Trophoblast cell (in vitro differentiated cells and primary cell): ENCODE measurements around the gene MCRIP1.
A peak's percentile ranks its signal among the peaks of the same experiment; 100 is the strongest.

Experiments
- DNase-seq, 2 donors: peaks; one replicate each; pipeline ENCODE4 v3.0.0-alpha.2; 2016
- H2AFZ ChIP-seq: 2 replicates; pipeline ENCODE4 v1.6.1; 2013; ENCODE audit warnings: low read length, moderate library complexity, mild to moderate bottlenecking; ENCODE audit not compliant: insufficient read depth, poor library complexity
- H2AK5ac ChIP-seq: 2 replicates; pipeline ENCODE4 v1.6.1; 2013; ENCODE audit warnings: mild to moderate bottlenecking, low read length
- H2BK120ac ChIP-seq: 2 replicates; pipeline ENCODE4 v1.6.1; 2013; ENCODE audit warnings: low read length, mild to moderate bottlenecking, moderate library complexity; ENCODE audit not compliant: insufficient read depth, poor library complexity
- H2BK12ac ChIP-seq: 2 replicates; pipeline ENCODE4 v1.6.1; 2013; ENCODE audit warnings: mild to moderate bottlenecking, low read length, moderate library complexity
- H2BK5ac ChIP-seq: 2 replicates; pipeline ENCODE4 v1.6.1; 2013; ENCODE audit warnings: low read length, low read depth, moderate library complexity, mild to moderate bottlenecking; ENCODE audit not compliant: poor library complexity
- H3K14ac ChIP-seq: 2 replicates; pipeline ENCODE4 v1.6.1; 2013; ENCODE audit warnings: mild to moderate bottlenecking, low read length
- H3K18ac ChIP-seq: 2 replicates; pipeline ENCODE4 v1.6.1; 2013; ENCODE audit warnings: mild to moderate bottlenecking, low read length
- H3K23ac ChIP-seq: 2 replicates; pipeline ENCODE4 v1.6.1; 2013; ENCODE audit warnings: low read length
- H3K27ac ChIP-seq: 2 replicates; pipeline ENCODE4 v1.5.1; 2013; ENCODE audit warnings: low read depth, mild to moderate bottlenecking, inconsistent platforms, low read length, moderate library complexity
- H3K27me3 ChIP-seq: 2 replicates; pipeline ENCODE4 v1.6.1; 2013; ENCODE audit warnings: inconsistent platforms, mild to moderate bottlenecking, low read length, moderate library complexity; ENCODE audit not compliant: insufficient read depth
- H3K36me3 ChIP-seq, 2 experiments: 1 replicate in 1 of 2; 2 replicates in 1 of 2; pipeline ENCODE4 v1.6.1; 2013; ENCODE audit warnings: low read length in 2 of 2, mild to moderate bottlenecking in 2 of 2, moderate library complexity in 1 of 2; ENCODE audit not compliant: insufficient read depth in 2 of 2, control insufficient read depth in 1 of 2
- H3K4ac ChIP-seq: 2 replicates; pipeline ENCODE4 v1.6.1; 2013; ENCODE audit warnings: low read depth, mild to moderate bottlenecking, low read length, moderate library complexity
- H3K4me1 ChIP-seq, 2 experiments: 1 replicate in 1 of 2; 2 replicates in 1 of 2; pipeline ENCODE4 v1.6.1; 2013; ENCODE audit warnings: low read length in 2 of 2, mild to moderate bottlenecking in 2 of 2, moderate library complexity in 1 of 2; ENCODE audit not compliant: insufficient read depth in 2 of 2, control insufficient read depth in 1 of 2
- H3K4me2 ChIP-seq: 2 replicates; pipeline ENCODE4 v1.6.1; 2013; ENCODE audit warnings: inconsistent platforms, mild to moderate bottlenecking, low read length, moderate library complexity
- H3K4me3 ChIP-seq: 2 replicates; pipeline ENCODE4 v1.5.1; 2013; ENCODE audit warnings: mild to moderate bottlenecking, low read depth, low read length, inconsistent platforms
- H3K79me1 ChIP-seq: one replicate; pipeline ENCODE4 v1.6.1; 2013; ENCODE audit warnings: low read length
- H3K79me2 ChIP-seq: 2 replicates; pipeline ENCODE4 v1.6.1; 2013; ENCODE audit warnings: low read length, mild to moderate bottlenecking; ENCODE audit not compliant: control insufficient read depth, insufficient read depth, poor library complexity
- H3K9ac ChIP-seq: 2 replicates; pipeline ENCODE4 v1.6.1; 2013; ENCODE audit warnings: mild to moderate bottlenecking, low read length
- H3K9me3 ChIP-seq: 2 replicates; pipeline ENCODE4 v1.6.1; 2013; ENCODE audit warnings: low read depth, mild to moderate bottlenecking, control low read depth, inconsistent platforms, low read length; ENCODE audit not compliant: insufficient read depth
- H4K12ac ChIP-seq: 2 replicates; pipeline ENCODE4 v1.6.1; 2013; ENCODE audit warnings: low read depth, mild to moderate bottlenecking, low read length, moderate library complexity
- H4K8ac ChIP-seq: 2 replicates; pipeline ENCODE4 v1.6.1; 2013; ENCODE audit warnings: low read depth, mild to moderate bottlenecking, low read length, moderate library complexity
- H4K91ac ChIP-seq: one replicate; pipeline ENCODE4 v1.6.1; 2013; ENCODE audit warnings: low read depth, mild to moderate bottlenecking, low read length, moderate library complexity
- WGBS: extraction: QIAGEN DNeasy Blood & Tissue Kit; methylation state at CpG from one replicate; pipeline ENCODE4 v1.1.7; 2013; ENCODE audit warnings: missing lambda C conversion rate; ENCODE audit not compliant: insufficient read length, insufficient coverage; ENCODE audit errors: extremely low coverage; 5-methylcytosine and 5-hydroxymethylcytosine counted together

The MCRIP1 gene

DNA sequence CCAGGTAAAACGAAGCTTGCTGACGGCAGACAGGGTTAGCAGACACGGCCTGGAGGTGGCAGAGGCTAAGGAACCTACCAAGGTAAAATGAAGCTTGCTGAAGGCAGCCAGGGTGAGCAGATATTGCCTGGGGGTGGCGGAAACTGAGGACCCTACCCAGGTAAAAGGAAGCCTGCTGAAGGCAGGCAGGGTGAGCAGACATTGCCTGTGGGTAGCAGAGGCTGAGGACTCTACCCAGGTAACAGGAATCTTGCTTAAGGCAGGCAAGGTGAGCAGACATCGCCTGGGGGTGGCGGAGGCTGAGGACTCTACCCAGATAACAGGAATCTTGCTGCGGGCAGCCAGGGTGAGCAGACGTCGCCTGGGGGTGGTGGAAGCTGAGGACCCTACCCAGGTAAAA, 31.8 kb downstream of the MCRIP1 start:
- Histone ChIP-seq H3K14ac (no peak overlapping the region), H3K23ac (no peak overlapping the region), H2BK5ac (no peak overlapping the region), H3K36me3 (no peaks in the 10 kb centered on the region), H3K9me3 (peaks cover 17% of the 10 kb centered on the region), H3K4me2 (no peak overlapping the region), H3K4ac (no peak overlapping the region), H3K79me1 (no peaks in the 10 kb centered on the region), H4K91ac (no peak overlapping the region), H3K79me2 (no peaks in the 10 kb centered on the region), H2BK120ac (no peak overlapping the region), H2BK12ac (no peak overlapping the region), H3K4me3 (no peak overlapping the region), H3K4me1 (no peaks in the 10 kb centered on the region), H3K27ac (no peak overlapping the region), H4K12ac (no peak overlapping the region), H4K8ac (no peak overlapping the region), H2AK5ac (no peak overlapping the region), H3K27me3 (peaks cover 46% of the 10 kb centered on the region), H3K9ac (no peak overlapping the region), H2AFZ (no peak overlapping the region), H3K18ac (no peak overlapping the region)
- peak in 1 of 2 donors; percentile 21 for DNase-seq
- WGBS = no CpG with 5 or more reads among the region's 9 CpGs

DNA sequence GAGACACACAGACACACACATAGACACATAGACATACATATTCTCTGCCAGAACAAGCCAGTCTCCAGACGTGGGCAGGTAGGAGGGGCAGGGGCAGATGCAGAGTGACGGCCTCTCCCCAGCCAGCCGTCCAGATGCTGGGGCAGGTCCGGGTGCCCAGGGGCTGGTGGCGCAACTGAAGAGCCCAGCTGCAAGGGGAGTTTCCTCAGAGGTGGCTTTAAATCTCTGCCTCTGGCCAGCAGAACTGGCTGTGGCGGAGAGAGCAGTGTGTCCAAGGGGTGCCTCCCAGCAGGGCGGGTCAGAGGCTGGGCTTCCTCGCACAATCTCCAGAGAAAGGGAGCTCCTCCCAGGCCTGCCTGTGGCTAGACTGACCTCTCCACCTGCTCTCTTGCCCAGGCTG, 38.6 kb downstream of the MCRIP1 start:
- no peak overlapping the region for H2AFZ ChIP-seq
- H4K12ac ChIP-seq = no peak overlapping the region
- H3K4ac ChIP-seq = no peak overlapping the region
- H2BK120ac ChIP-seq = no peak overlapping the region
- no peak overlapping the region for H2BK5ac ChIP-seq
- no peak overlapping the region for H3K18ac ChIP-seq
- H3K4me3 ChIP-seq = no peak overlapping the region
- H3K79me1 ChIP-seq = no peaks in the 10 kb centered on the region
- no peak overlapping the region for H4K8ac ChIP-seq
- H3K4me1 ChIP-seq = no peaks in the 10 kb centered on the region
- no peak overlapping the region for H2AK5ac ChIP-seq
- H3K79me2 ChIP-seq = no peaks in the 10 kb centered on the region
- WGBS = no CpG with 5 or more reads among the region's 8 CpGs
- peaks cover 11% of the 10 kb centered on the region for H3K9me3 ChIP-seq
- H2BK12ac ChIP-seq = no peak overlapping the region
- DNase-seq = peak; percentile 73 to 74
- H4K91ac ChIP-seq = no peak overlapping the region
- H3K27me3 ChIP-seq = no peaks in the 10 kb centered on the region
- H3K27ac ChIP-seq = no peak overlapping the region
- no peaks in the 10 kb centered on the region for H3K36me3 ChIP-seq
- no peak overlapping the region for H3K4me2 ChIP-seq
- H3K14ac ChIP-seq = no peak overlapping the region
- H3K23ac ChIP-seq = no peak overlapping the region
- no peak overlapping the region for H3K9ac ChIP-seq

DNA sequence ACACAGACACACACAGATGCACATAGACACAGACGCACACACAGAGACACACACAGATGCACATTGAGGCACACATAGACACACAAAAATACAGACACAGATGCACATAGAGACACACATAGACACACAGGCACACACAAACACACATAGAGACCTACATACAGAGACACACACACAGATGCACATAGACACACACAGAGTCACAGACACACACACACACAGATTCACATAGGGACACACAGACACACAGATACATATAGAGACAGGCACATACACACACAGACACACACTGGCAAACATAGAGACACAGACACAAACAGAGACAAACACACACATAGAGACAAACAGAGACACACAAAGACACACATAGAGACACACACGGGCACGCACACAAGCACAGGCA, 39.0 kb downstream of the MCRIP1 start:
- Histone ChIP-seq H2AFZ (no peak overlapping the region), H3K9ac (no peak overlapping the region), H3K18ac (no peak overlapping the region), H2AK5ac (no peak overlapping the region), H4K12ac (no peak overlapping the region), H3K14ac (no peak overlapping the region), H3K4me3 (peak overlapping the region; percentile 38), H3K79me1 (no peaks in the 10 kb centered on the region), H3K27me3 (no peaks in the 10 kb centered on the region), H3K4me2 (no peak overlapping the region), H3K79me2 (no peaks in the 10 kb centered on the region), H3K4ac (no peak overlapping the region), H3K27ac (no peak overlapping the region), H3K36me3 (no peaks in the 10 kb centered on the region), H2BK5ac (no peak overlapping the region), H3K4me1 (no peaks in the 10 kb centered on the region), H4K8ac (no peak overlapping the region), H3K23ac (peak overlapping the region; percentile 32), H2BK12ac (no peak overlapping the region), H3K9me3 (peaks cover 11% of the 10 kb centered on the region), H2BK120ac (no peak overlapping the region), H4K91ac (no peak overlapping the region)
- DNase-seq = no peak
- no CpG with 5 or more reads among the region's 3 CpGs for WGBS

DNA sequence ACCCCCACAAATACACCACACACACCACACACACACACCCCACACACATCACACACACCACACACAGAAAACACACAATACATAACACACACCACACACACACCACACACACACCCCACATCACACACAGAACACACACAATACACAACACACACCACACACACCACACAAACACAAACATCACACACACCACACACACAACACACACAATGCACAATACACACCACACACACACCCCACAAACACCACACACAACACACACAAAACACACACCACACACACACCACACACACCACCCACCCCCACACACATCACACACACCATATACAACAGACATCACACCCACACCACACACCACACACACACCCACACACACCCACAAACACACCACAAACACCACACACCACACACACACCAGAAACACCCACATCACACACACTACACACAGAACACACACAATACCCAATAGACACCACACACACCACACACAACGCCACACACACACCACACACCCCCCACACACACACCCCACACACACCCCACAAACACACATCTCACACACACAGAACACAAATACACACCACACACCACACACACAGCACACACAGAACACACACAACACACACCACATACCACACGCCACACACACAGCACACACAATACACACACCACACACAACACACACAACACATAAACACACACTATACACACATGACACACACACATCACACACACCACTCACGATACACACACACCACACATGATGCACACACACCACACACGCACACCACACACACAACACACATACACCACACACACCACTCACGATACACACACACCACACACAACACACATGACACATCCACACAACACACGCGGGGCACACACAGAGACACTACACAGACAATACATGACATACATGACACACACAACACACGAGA, 40.1 kb downstream of the MCRIP1 start:
- H2AFZ ChIP-seq = no peak overlapping the region
- no peaks in the 10 kb centered on the region for H3K79me2 ChIP-seq
- H2BK12ac ChIP-seq = no peak overlapping the region
- H3K14ac ChIP-seq = no peak overlapping the region
- H2AK5ac ChIP-seq = no peak overlapping the region
- H3K27me3 ChIP-seq = no peaks in the 10 kb centered on the region
- H3K4me2 ChIP-seq = no peak overlapping the region
- no peak overlapping the region for H2BK5ac ChIP-seq
- no peak overlapping the region for H3K18ac ChIP-seq
- H3K4me1 ChIP-seq = no peaks in the 10 kb centered on the region
- no peak overlapping the region for H3K4ac ChIP-seq
- no peak overlapping the region for H3K9ac ChIP-seq
- H3K9me3 ChIP-seq = peaks cover 11% of the 10 kb centered on the region
- H3K79me1 ChIP-seq = no peaks in the 10 kb centered on the region
- WGBS = 100% methylated on average over 2 of the region's 8 CpGs
- H4K12ac ChIP-seq = no peak overlapping the region
- no peak overlapping the region for H4K8ac ChIP-seq
- peak overlapping the region; percentile 58 for H3K4me3 ChIP-seq
- no peak overlapping the region for H3K27ac ChIP-seq
- no peak overlapping the region for H2BK120ac ChIP-seq
- H4K91ac ChIP-seq = no peak overlapping the region
- H3K23ac ChIP-seq = peak overlapping the region; percentile 50
- no peaks in the 10 kb centered on the region for H3K36me3 ChIP-seq
- no peak for DNase-seq
